ENCODE data around the gene JPH2.

JPH2 gene

DNA sequence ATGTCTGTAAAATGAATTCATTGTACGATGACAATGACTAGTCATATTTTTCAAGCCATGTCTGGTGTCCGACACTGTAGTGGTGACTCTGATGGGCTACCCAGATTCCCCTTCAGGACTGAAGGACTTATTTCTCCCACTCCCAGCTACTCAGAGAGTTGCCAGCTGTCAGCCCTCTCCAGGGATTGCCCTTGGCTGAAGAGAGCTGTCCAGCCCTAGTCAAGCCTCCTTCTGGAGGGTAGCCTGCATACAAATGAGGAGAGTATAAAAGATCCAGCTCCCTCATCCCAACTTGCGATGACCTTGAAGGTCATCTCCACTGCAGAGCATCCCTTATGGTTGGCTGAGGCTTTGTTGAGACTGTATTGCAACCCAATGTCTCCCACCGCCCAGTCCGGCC lies 29.9 kb downstream of the JPH2 start:
- Histone ChIP-seq H3K27ac (replicated peaks) (no peak overlapping the region), H3K4me3 (replicated peaks; ENCODE audit: insufficient read depth, low read length) (no peak overlapping the region), H3K27me3 (ENCODE audit: insufficient read depth, poor library complexity, severe bottlenecking) (no peaks in the 10 kb centered on the region)
- DNase-seq (ENCODE audit: low read depth in 1 of 2, low spot score in 1 of 2) = no peak
- TF ChIP-seq, protein P1, sequence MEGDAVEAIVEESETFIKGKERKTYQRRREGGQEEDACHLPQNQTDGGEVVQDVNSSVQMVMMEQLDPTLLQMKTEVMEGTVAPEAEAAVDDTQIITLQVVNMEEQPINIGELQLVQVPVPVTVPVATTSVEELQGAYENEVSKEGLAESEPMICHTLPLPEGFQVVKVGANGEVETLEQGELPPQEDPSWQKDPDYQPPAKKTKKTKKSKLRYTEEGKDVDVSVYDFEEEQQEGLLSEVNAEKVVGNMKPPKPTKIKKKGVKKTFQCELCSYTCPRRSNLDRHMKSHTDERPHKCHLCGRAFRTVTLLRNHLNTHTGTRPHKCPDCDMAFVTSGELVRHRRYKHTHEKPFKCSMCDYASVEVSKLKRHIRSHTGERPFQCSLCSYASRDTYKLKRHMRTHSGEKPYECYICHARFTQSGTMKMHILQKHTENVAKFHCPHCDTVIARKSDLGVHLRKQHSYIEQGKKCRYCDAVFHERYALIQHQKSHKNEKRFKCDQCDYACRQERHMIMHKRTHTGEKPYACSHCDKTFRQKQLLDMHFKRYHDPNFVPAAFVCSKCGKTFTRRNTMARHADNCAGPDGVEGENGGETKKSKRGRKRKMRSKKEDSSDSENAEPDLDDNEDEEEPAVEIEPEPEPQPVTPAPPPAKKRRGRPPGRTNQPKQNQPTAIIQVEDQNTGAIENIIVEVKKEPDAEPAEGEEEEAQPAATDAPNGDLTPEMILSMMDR (IDR thresholded peaks at IDR 0.05; ENCODE audit: insufficient read depth, low read length) = no peak
- TF ChIP-seq, protein P2, sequence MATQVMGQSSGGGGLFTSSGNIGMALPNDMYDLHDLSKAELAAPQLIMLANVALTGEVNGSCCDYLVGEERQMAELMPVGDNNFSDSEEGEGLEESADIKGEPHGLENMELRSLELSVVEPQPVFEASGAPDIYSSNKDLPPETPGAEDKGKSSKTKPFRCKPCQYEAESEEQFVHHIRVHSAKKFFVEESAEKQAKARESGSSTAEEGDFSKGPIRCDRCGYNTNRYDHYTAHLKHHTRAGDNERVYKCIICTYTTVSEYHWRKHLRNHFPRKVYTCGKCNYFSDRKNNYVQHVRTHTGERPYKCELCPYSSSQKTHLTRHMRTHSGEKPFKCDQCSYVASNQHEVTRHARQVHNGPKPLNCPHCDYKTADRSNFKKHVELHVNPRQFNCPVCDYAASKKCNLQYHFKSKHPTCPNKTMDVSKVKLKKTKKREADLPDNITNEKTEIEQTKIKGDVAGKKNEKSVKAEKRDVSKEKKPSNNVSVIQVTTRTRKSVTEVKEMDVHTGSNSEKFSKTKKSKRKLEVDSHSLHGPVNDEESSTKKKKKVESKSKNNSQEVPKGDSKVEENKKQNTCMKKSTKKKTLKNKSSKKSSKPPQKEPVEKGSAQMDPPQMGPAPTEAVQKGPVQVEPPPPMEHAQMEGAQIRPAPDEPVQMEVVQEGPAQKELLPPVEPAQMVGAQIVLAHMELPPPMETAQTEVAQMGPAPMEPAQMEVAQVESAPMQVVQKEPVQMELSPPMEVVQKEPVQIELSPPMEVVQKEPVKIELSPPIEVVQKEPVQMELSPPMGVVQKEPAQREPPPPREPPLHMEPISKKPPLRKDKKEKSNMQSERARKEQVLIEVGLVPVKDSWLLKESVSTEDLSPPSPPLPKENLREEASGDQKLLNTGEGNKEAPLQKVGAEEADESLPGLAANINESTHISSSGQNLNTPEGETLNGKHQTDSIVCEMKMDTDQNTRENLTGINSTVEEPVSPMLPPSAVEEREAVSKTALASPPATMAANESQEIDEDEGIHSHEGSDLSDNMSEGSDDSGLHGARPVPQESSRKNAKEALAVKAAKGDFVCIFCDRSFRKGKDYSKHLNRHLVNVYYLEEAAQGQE (IDR thresholded peaks at IDR 0.05; ENCODE audit: insufficient replicate concordance, low read depth) = no peak
- TF ChIP-seq SPI1 (IDR thresholded peaks at IDR 0.05; ENCODE audit: borderline replicate concordance, low read depth) = no peak
- no peak for TF ChIP-seq POLR2AphosphoS5 (IDR thresholded peaks at IDR 0.05; ENCODE audit: low read depth)
- TF ChIP-seq GABPA (IDR thresholded peaks at IDR 0.05; ENCODE audit: low read depth) = no peak

DNA sequence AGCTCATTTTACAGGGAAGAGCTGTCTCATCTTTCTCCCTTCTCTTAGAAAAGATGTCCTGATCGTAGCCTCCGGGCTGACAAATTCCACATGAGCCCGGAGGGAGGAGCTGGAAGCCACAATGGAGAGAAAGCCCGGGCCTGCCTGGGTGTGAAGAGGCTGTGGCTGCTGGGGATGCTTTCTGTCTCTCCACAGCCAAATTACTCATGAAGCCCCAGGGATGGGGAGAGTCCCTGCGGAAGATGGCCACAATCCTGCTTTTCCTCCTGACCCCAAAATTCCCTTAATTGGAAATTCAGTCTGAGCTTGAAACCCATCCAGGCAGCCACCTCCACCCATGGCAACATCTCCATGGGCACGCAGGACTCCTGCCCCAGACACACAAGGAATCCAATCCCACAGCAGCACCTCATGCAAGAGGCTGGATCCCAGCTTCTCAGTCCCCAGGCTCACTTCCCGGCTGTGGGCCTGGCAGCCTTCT lies 32.4 kb downstream of the JPH2 start:
- no peak for DNase-seq (ENCODE audit: low read depth in 1 of 2, low spot score in 1 of 2)
- H3K27me3 ChIP-seq (ENCODE audit: insufficient read depth, poor library complexity, severe bottlenecking) = peaks cover 3% of the 10 kb centered on the region
- no peak overlapping the region for H3K4me3 ChIP-seq (replicated peaks; ENCODE audit: insufficient read depth, low read length)
- TF ChIP-seq, protein P2 (IDR thresholded peaks at IDR 0.05; ENCODE audit: insufficient replicate concordance, low read depth) = no peak
- no peak for TF ChIP-seq GABPA (IDR thresholded peaks at IDR 0.05; ENCODE audit: low read depth)
- no peak for TF ChIP-seq POLR2AphosphoS5 (IDR thresholded peaks at IDR 0.05; ENCODE audit: low read depth)
- TF ChIP-seq, protein P1 (IDR thresholded peaks at IDR 0.05; ENCODE audit: insufficient read depth, low read length) = no peak
- TF ChIP-seq SPI1 (IDR thresholded peaks at IDR 0.05; ENCODE audit: borderline replicate concordance, low read depth) = no peak
- H3K27ac ChIP-seq (replicated peaks) = no peak overlapping the region

DNA sequence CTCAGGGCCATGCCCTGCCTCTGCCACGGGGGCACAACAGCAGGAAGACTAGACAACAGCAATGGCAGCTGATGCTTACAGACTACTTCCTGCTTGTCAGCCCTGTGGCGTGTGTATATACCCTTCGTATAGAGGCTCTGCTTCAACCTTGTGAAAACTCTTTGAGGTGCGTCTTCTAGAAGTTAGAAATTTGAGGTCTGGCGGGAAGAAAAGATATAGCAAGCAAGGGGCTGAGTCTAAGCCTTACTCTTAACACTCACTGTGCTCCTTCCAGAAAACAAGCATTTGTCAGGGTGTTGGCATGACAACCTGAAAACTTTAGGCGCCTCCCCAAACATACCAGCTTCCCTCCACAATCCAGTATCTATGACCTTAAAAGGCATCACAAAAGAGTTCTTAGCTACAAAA lies 33.3 kb downstream of the JPH2 start:
- peaks cover 3% of the 10 kb centered on the region for H3K27me3 ChIP-seq (ENCODE audit: insufficient read depth, poor library complexity, severe bottlenecking)
- H3K4me3 ChIP-seq (replicated peaks; ENCODE audit: insufficient read depth, low read length) = no peak overlapping the region
- no peak overlapping the region for H3K27ac ChIP-seq (replicated peaks)
- TF ChIP-seq, protein P2 (IDR thresholded peaks at IDR 0.05; ENCODE audit: insufficient replicate concordance, low read depth) = no peak
- TF ChIP-seq GABPA (IDR thresholded peaks at IDR 0.05; ENCODE audit: low read depth) (no peak), SPI1 (IDR thresholded peaks at IDR 0.05; ENCODE audit: borderline replicate concordance, low read depth) (no peak), POLR2AphosphoS5 (IDR thresholded peaks at IDR 0.05; ENCODE audit: low read depth) (no peak)
- TF ChIP-seq, protein P1 (IDR thresholded peaks at IDR 0.05; ENCODE audit: insufficient read depth, low read length) = no peak
- no peak for DNase-seq (ENCODE audit: low read depth in 1 of 2, low spot score in 1 of 2)

Measured in HL-60 (cell line).